ENCODE data around the gene AGAP1.

The AGAP1 gene

DNA sequence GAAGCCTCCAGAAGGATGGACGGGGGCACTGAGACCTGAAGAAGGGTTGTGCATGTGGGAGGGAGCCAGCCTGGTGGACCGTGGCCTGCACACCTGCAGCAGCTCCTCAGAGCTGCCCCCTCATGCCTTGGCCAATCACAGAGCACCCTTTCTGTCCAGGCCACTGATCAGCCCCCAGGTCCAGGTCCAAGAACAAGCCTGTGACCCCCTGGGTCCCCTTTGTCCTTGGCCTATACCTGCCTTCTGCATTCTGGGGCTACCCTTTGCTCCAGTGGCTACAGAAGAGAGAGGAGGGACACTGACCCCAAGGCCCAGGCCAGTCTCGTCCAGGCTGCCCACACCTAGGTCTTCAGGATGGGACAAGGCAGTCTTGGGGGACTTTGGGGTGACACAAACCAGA lies 62.2 kb downstream of the AGAP1 start:
- Histone ChIP-seq H3F3A (ENCODE audit: control insufficient read depth, insufficient read depth) (no peaks in the 10 kb centered on the region), H3K9me3 (ENCODE audit: control insufficient read depth, insufficient read depth, low read length) (no peaks in the 10 kb centered on the region), H3K4me3 (ENCODE audit: low read length) (no peak overlapping the region), H3K79me2 (ENCODE audit: control insufficient read depth, low read length) (no peaks in the 10 kb centered on the region), H3K4me1 (ENCODE audit: control insufficient read depth, low read length) (no peaks in the 10 kb centered on the region), H3K27me3 (ENCODE audit: control insufficient read depth, low read length) (no peaks in the 10 kb centered on the region), H3K27ac (ENCODE audit: low read depth, low read length) (no peak overlapping the region), H3K4me2 (ENCODE audit: low read length) (no peak overlapping the region), H4K20me1 (ENCODE audit: control insufficient read depth, insufficient read depth, low read depth, low read length) (no peaks in the 10 kb centered on the region), H3K9me2 (replicated peaks; ENCODE audit: control insufficient read depth, low read length) (no peaks in the 10 kb centered on the region), H3K36me3 (ENCODE audit: control insufficient read depth, low read length) (no peaks in the 10 kb centered on the region)
- TF ChIP-seq, protein P1, sequence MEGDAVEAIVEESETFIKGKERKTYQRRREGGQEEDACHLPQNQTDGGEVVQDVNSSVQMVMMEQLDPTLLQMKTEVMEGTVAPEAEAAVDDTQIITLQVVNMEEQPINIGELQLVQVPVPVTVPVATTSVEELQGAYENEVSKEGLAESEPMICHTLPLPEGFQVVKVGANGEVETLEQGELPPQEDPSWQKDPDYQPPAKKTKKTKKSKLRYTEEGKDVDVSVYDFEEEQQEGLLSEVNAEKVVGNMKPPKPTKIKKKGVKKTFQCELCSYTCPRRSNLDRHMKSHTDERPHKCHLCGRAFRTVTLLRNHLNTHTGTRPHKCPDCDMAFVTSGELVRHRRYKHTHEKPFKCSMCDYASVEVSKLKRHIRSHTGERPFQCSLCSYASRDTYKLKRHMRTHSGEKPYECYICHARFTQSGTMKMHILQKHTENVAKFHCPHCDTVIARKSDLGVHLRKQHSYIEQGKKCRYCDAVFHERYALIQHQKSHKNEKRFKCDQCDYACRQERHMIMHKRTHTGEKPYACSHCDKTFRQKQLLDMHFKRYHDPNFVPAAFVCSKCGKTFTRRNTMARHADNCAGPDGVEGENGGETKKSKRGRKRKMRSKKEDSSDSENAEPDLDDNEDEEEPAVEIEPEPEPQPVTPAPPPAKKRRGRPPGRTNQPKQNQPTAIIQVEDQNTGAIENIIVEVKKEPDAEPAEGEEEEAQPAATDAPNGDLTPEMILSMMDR (IDR thresholded peaks at IDR 0.05; ENCODE audit: low read depth, low read length, poor library complexity, severe bottlenecking) = no peak

DNA sequence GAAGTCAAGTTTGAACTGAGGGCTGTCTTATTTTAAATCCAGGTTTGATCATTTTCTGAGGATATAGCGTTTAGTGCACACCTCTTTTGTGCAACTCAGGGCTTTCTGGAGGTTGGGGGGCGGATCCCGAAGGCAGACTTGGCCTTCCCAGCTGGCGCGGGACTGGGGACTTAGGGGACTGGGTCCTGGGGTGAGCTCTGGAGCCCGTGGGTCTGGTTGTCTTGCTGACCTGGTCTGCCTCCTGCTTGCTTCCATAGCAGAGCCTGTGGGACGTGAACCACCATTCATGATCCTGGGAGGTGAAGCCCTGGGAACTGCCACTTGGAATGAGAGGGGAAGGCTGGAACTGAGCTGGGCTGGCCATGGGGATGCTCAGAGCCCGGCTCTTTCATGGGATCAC lies 63.1 kb downstream of the AGAP1 start:
- Histone ChIP-seq H3F3A (ENCODE audit: control insufficient read depth, insufficient read depth) (no peaks in the 10 kb centered on the region), H3K9me2 (replicated peaks; ENCODE audit: control insufficient read depth, low read length) (no peaks in the 10 kb centered on the region), H3K4me1 (ENCODE audit: control insufficient read depth, low read length) (no peaks in the 10 kb centered on the region), H4K20me1 (ENCODE audit: control insufficient read depth, insufficient read depth, low read depth, low read length) (no peaks in the 10 kb centered on the region), H3K4me3 (ENCODE audit: low read length) (no peak overlapping the region), H3K9me3 (ENCODE audit: control insufficient read depth, insufficient read depth, low read length) (no peaks in the 10 kb centered on the region), H3K4me2 (ENCODE audit: low read length) (no peak overlapping the region), H3K79me2 (ENCODE audit: control insufficient read depth, low read length) (no peaks in the 10 kb centered on the region), H3K27ac (ENCODE audit: low read depth, low read length) (no peak overlapping the region), H3K36me3 (ENCODE audit: control insufficient read depth, low read length) (no peaks in the 10 kb centered on the region), H3K27me3 (ENCODE audit: control insufficient read depth, low read length) (no peaks in the 10 kb centered on the region)
- TF ChIP-seq EZH2phosphoT487 (IDR thresholded peaks at IDR 0.05; ENCODE audit: borderline replicate concordance, low read length) = no peak
- TF ChIP-seq, protein P1 (IDR thresholded peaks at IDR 0.05; ENCODE audit: low read depth, low read length, poor library complexity, severe bottlenecking) = no peak

DNA sequence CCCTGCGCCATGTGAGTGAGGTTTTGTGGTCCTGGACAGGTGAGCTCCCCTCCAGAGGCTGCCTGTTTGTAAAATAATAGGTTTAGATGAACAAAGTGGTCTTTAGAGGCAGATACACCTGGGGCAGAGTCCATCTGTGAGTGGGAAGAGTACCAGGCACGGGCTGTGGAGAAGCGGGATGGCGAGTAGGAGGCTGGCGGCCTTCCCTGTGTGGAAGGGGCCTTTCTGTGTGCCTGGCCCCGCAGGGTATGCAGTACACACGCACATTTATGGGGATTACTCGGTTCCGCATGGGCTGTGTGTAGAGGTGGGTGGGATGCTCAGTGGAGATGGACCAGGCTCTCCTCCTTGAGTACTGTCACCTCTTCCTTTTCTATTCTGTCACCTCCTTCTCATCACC lies 64.1 kb downstream of the AGAP1 start:
- TF ChIP-seq EZH2phosphoT487 (IDR thresholded peaks at IDR 0.05; ENCODE audit: borderline replicate concordance, low read length) = no peak
- TF ChIP-seq, protein P1 (IDR thresholded peaks at IDR 0.05; ENCODE audit: low read depth, low read length, poor library complexity, severe bottlenecking) = no peak
- H3K4me1 ChIP-seq (ENCODE audit: control insufficient read depth, low read length) = no peaks in the 10 kb centered on the region
- H3F3A ChIP-seq (ENCODE audit: control insufficient read depth, insufficient read depth) = no peaks in the 10 kb centered on the region
- no peaks in the 10 kb centered on the region for H4K20me1 ChIP-seq (ENCODE audit: control insufficient read depth, insufficient read depth, low read depth, low read length)
- no peak overlapping the region for H3K27ac ChIP-seq (ENCODE audit: low read depth, low read length)
- H3K9me3 ChIP-seq (ENCODE audit: control insufficient read depth, insufficient read depth, low read length) = no peaks in the 10 kb centered on the region
- no peaks in the 10 kb centered on the region for H3K36me3 ChIP-seq (ENCODE audit: control insufficient read depth, low read length)
- no peak overlapping the region for H3K4me3 ChIP-seq (ENCODE audit: low read length)
- H3K4me2 ChIP-seq (ENCODE audit: low read length) = no peak overlapping the region
- H3K27me3 ChIP-seq (ENCODE audit: control insufficient read depth, low read length) = no peaks in the 10 kb centered on the region
- no peaks in the 10 kb centered on the region for H3K9me2 ChIP-seq (replicated peaks; ENCODE audit: control insufficient read depth, low read length)
- no peaks in the 10 kb centered on the region for H3K79me2 ChIP-seq (ENCODE audit: control insufficient read depth, low read length)

DNA sequence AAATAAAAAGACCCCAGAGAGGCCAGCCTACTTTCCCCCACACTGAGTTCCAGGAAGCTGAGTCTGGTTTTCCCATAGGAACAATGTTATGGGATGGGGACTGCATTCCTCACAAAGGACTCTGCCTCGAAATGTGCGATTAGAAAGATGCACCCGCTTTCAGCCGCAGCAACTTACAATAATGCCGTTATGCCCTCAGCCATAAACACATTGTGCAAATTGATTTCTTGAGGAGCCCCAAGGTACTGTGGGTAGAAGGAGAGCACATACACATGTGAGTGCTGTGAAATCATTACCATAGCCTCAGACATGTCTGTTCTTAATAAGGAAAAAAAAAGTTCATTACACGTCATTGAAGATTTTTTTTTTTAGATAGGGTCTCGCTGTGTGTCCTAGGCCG lies 64.7 kb downstream of the AGAP1 start:
- Histone ChIP-seq H4K20me1 (ENCODE audit: control insufficient read depth, insufficient read depth, low read depth, low read length) (no peaks in the 10 kb centered on the region), H3K4me3 (ENCODE audit: low read length) (no peak overlapping the region), H3K36me3 (ENCODE audit: control insufficient read depth, low read length) (no peaks in the 10 kb centered on the region), H3K27ac (ENCODE audit: low read depth, low read length) (no peak overlapping the region), H3K27me3 (ENCODE audit: control insufficient read depth, low read length) (no peaks in the 10 kb centered on the region), H3F3A (ENCODE audit: control insufficient read depth, insufficient read depth) (no peaks in the 10 kb centered on the region), H3K79me2 (ENCODE audit: control insufficient read depth, low read length) (no peaks in the 10 kb centered on the region), H3K9me2 (replicated peaks; ENCODE audit: control insufficient read depth, low read length) (no peaks in the 10 kb centered on the region), H3K9me3 (ENCODE audit: control insufficient read depth, insufficient read depth, low read length) (no peaks in the 10 kb centered on the region), H3K4me1 (ENCODE audit: control insufficient read depth, low read length) (no peaks in the 10 kb centered on the region), H3K4me2 (ENCODE audit: low read length) (no peak overlapping the region)
- TF ChIP-seq, protein P1 (IDR thresholded peaks at IDR 0.05; ENCODE audit: low read depth, low read length, poor library complexity, severe bottlenecking) = no peak
- TF ChIP-seq EZH2phosphoT487 (IDR thresholded peaks at IDR 0.05; ENCODE audit: borderline replicate concordance, low read length) = no peak

All from DOHH2 (cell line).